ENCODE results near the gene TNRC18.
"Not testable (repeated sequence)": the region's sequence is repeated elsewhere in the genome, so short reads cannot be mapped to it uniquely, and the experiment has no call there.

Gene TNRC18

DNA sequence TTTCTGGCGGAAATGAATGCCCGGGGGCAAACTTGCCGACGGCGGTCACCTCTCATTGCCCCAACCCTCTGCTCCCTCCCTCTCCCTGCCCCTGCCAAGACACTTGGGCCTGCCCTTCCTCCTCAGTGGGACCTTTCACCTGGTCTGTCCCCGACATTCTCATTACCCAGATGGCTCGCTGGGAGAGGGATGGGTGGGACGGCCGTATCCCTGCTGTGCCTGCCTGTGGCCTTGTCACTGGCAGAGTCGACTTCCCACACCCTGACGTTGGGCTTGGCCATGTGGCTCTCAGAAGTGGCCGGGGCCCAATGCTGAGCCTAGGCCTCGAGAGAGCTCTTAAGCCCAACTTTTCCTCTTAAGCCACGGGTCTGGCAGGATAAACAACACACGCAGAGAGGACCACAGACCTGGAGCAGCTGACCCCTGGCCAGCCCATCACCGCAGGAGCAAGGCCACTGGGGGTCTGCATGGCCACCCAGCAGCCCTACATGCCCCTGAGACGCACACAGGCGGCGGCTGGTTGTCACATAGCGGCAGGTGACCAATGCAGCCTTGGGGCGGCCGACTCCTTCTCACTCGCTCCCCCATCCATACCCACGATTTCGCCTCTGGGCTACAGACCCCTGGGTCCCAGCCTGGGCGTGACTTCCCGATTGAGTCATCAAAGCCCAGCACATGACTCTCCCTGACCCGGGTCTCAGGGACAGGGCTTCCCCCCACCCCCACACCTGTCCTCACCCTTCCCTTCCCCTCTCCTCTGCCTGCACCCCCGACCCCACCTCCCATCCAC, 100.8 kb downstream of the TNRC18 start:
- peaks cover 27% of the 10 kb centered on the region for H3K9me3 Mint-ChIP-seq
- no peak overlapping the region for H3K4me3 Mint-ChIP-seq
- H3K27me3 Mint-ChIP-seq (ENCODE audit: low read depth, poor library complexity) = peaks cover 3% of the 10 kb centered on the region
- peaks cover 81% of the 10 kb centered on the region for H3K36me3 Mint-ChIP-seq (ENCODE audit: low read depth)
- DNase-seq = no peak
- TF ChIP-seq, protein P1, sequence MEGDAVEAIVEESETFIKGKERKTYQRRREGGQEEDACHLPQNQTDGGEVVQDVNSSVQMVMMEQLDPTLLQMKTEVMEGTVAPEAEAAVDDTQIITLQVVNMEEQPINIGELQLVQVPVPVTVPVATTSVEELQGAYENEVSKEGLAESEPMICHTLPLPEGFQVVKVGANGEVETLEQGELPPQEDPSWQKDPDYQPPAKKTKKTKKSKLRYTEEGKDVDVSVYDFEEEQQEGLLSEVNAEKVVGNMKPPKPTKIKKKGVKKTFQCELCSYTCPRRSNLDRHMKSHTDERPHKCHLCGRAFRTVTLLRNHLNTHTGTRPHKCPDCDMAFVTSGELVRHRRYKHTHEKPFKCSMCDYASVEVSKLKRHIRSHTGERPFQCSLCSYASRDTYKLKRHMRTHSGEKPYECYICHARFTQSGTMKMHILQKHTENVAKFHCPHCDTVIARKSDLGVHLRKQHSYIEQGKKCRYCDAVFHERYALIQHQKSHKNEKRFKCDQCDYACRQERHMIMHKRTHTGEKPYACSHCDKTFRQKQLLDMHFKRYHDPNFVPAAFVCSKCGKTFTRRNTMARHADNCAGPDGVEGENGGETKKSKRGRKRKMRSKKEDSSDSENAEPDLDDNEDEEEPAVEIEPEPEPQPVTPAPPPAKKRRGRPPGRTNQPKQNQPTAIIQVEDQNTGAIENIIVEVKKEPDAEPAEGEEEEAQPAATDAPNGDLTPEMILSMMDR (IDR thresholded peaks at IDR 0.05) = no peak
- H3K4me1 Mint-ChIP-seq = no peaks in the 10 kb centered on the region
- H3K27ac Mint-ChIP-seq = peak overlapping the region; percentile 68

DNA sequence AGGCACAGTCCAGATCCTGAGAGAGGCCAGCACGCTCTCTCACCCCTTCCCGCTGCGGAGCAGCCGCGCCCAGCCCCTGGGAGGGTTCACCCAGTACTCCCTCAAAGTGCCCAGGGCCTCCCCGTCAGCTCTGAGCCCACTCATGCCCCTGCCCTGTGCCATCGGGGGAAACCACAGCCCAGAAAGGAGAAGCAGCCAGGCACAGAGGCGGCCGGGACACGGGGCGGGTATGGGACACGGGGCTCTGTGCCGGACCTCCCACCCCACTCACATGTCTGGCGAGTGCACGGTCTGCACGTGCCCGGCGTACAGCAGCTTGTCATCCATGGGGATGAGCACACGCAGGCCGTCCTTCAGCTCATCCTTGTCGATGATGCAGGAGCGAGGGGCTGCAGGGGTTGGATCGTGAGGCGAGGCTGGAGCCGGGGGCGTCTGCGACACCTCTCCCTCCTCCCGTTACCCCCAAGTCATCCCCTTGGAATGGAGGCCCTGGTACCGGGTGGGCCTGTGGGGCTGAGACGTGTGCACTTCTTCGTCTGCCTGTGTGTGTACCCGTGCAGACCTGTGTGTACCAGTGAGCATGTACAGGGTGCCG, 102.7 kb downstream of the TNRC18 start:
- Mint-ChIP-seq H3K36me3 (ENCODE audit: low read depth) (peaks cover 79% of the 10 kb centered on the region), H3K27me3 (ENCODE audit: low read depth, poor library complexity) (peaks cover 6% of the 10 kb centered on the region), H3K4me3 (no peak overlapping the region), H3K4me1 (no peaks in the 10 kb centered on the region), H3K27ac (no peak overlapping the region), H3K9me3 (peaks cover 31% of the 10 kb centered on the region)
- no peak for DNase-seq
- TF ChIP-seq, protein P1 (IDR thresholded peaks at IDR 0.05) = no peak

DNA sequence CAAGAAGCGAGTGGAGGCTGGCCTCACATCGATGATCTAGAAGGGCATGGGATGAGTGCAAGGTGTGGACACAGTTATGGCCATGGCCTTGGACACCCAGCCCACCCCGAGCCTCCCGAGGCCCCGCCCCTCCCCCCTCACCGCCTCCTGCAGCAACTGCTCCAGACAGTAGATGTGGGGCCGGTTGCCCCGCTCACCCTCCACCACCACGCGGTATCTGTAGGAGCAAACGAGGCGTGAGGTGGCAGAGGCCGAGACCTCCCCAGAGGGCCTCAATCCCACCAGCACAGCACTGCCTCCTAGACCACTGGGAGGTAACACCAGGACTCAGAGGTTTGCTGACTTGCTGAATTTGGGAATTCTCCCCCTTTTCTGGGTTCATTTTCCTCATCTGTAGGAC, 103.2 kb downstream of the TNRC18 start:
- no peak for DNase-seq
- Mint-ChIP-seq H3K4me1 (no peaks in the 10 kb centered on the region), H3K27me3 (ENCODE audit: low read depth, poor library complexity) (peaks cover 6% of the 10 kb centered on the region), H3K9me3 (peaks cover 31% of the 10 kb centered on the region), H3K4me3 (no peak overlapping the region), H3K36me3 (ENCODE audit: low read depth) (peaks cover 79% of the 10 kb centered on the region), H3K27ac (no peak overlapping the region)
- TF ChIP-seq, protein P1 (IDR thresholded peaks at IDR 0.05) = no peak

DNA sequence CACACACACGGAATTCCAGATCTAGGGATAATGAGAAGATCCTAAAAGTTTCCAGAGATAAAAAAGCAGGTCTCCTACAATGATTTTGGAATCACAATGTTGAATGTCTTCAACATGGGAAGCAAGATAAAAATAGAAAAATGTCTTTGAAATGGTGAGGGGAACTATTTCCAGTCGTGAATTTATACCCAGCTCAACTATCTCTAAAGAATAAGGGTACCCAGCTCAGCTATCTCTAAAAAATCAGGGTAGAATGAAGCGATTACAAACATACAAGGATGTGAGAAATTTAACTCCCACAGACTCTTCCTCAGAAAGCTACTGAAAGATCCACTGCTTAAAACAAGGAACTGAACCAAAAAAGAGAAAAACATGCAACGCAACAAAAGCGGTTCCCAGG, 105.0 kb downstream of the TNRC18 start:
- not testable (repeated sequence) for H3K27ac Mint-ChIP-seq; H3K4me3 Mint-ChIP-seq; H3K27me3 Mint-ChIP-seq (ENCODE audit: low read depth, poor library complexity); DNase-seq; H3K4me1 Mint-ChIP-seq
- Mint-ChIP-seq H3K36me3 (ENCODE audit: low read depth) (peaks cover 71% of the 10 kb centered on the region), H3K9me3 (peaks cover 31% of the 10 kb centered on the region)

DNA sequence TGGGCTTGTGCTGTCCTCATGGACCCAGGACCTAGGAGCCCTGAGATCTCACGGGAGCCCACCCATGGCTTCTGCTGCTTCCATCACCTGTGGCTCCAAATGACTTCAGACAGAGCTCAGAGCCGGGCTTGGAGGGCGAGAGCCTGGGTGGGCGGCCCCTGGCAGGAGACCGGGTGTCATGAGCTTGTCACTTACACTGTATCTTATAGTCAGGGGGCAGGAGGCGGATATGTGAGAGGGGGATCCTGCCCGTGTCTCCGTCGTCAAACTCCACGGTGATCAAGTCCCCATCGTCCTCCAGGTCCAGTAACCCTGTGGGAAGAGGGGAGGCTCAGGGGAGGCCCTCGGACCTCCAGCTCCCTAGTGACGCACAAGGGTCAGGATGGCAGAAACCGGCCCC, 107.9 kb downstream of the TNRC18 start:
- Mint-ChIP-seq H3K27ac (no peak overlapping the region), H3K36me3 (ENCODE audit: low read depth) (peaks cover 64% of the 10 kb centered on the region), H3K27me3 (ENCODE audit: low read depth, poor library complexity) (peaks cover 3% of the 10 kb centered on the region), H3K4me3 (no peak overlapping the region), H3K9me3 (peaks cover 27% of the 10 kb centered on the region), H3K4me1 (no peaks in the 10 kb centered on the region)
- TF ChIP-seq, protein P1 (IDR thresholded peaks at IDR 0.05) = no peak
- no peak for DNase-seq

DNA sequence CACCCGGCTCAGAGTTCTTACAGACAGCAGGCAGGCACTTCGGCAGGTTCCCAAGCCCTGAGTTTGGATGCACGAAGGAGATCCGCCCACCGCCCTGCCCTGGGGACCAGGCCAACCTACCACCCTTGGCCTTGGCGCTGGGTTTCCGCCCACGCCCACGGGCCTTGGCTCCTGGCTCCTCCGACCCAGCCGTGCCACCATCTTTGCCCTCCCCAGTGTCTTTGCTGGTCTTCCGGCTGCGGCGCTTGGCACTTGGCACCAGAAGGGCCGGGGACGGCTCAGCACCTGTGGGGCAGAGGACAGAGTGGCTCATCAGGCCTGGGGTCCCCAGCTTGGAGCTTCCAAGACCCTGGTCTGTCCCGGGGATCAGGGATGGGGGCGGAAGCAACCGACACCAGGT, 108.8 kb downstream of the TNRC18 start:
- H3K9me3 Mint-ChIP-seq = peaks cover 24% of the 10 kb centered on the region
- H3K36me3 Mint-ChIP-seq (ENCODE audit: low read depth) = peaks cover 57% of the 10 kb centered on the region

DNA sequence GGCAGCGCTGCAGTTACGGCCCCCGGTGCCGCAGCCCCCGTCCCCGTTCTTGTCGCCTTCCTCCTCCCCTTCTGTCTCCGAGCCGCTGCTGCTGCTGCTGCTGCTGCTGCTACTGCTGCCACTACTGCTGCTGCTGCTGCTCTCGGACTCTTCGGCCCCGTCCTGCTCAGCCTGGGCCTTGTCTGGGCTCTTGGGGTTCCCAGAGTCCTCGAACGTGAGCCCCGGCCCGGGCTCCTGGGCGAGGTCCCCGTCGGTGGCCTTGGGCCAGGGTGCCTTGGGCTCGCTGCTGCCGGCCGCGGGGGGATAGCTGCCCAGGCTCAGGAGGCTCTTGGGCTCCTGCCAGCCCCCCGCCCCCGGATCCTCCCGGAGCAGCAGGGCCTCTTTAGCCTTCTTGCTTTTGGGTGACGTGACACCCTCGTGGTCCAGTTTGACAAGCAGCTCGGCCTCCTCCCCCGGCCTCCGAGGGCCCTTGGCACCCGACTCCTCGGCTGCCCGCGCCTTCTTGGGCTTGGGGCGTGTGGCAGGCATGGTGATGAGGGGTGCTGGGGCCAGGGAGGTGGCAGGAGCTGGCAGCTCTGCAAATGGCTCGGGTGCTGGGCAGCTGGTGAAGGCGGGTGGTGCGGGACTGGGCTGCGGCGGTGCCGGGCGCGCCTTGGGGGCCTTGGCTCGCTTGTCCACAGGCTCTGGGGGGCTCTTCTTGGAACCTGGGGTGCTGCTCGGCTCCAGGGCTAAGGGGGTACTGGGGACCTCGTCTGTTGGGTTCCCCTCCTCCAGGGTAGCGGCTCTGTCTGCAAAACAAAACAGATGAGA, 110.4 kb downstream of the TNRC18 start:
- not testable (repeated sequence) for H3K4me3 Mint-ChIP-seq; H3K27me3 Mint-ChIP-seq (ENCODE audit: low read depth, poor library complexity); H3K9me3 Mint-ChIP-seq; DNase-seq; H3K27ac Mint-ChIP-seq; H3K4me1 Mint-ChIP-seq
- H3K36me3 Mint-ChIP-seq (ENCODE audit: low read depth) = peaks cover 45% of the 10 kb centered on the region

More for the DNA sequence above, 108.8 kb downstream of the TNRC18 start:
- no peak overlapping the region for H3K27ac Mint-ChIP-seq
- TF ChIP-seq, protein P1 (IDR thresholded peaks at IDR 0.05) = no peak
- H3K4me1 Mint-ChIP-seq = no peaks in the 10 kb centered on the region
- no peak for DNase-seq
- H3K4me3 Mint-ChIP-seq = no peak overlapping the region
- H3K27me3 Mint-ChIP-seq (ENCODE audit: low read depth, poor library complexity) = peaks cover 3% of the 10 kb centered on the region

DNA sequence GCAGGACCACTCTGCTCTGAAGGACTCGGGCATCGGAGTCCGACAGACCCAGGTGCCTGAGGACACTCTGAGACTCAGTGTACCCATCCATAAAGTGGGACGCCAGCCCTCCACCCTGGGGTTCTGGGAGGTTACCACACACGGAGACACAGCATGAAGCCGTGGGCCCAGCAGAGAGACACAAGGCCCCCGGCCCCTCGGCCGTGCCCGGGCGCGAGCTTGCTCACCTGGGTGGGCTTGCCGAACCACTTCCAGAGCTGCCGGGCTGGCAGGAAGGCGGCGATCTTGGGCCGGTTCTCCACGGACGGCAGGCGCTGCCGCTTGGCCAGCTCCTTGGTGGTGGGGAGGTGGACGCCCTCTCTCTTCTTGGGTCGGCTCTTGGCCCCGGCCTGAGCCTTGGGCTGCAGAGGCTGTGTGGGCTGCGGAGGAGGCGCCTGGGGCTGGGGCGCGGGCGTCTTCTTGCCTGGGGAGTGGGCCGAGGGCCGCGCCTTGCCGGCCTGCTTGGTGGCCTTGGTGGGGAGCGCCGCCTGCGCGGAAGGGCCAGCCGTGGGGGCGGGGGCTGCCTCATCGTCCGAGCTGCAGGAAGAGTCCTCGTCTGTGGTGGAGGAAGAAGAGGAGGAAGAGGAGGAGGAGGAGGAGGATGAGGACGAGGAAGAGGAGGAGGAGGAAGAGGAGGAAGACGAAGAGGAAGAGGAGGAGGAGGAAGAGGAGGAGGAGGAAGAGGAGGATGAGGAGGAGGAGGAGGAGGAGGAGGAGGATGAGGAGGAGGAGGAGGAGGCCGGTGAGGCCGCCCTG, 111.2 kb downstream of the TNRC18 start:
- not testable (repeated sequence) for H3K27ac Mint-ChIP-seq; H3K4me3 Mint-ChIP-seq; DNase-seq; H3K9me3 Mint-ChIP-seq; H3K4me1 Mint-ChIP-seq; H3K27me3 Mint-ChIP-seq (ENCODE audit: low read depth, poor library complexity)
- peaks cover 41% of the 10 kb centered on the region for H3K36me3 Mint-ChIP-seq (ENCODE audit: low read depth)

Measured in nephron progenitor cell (in vitro differentiated cells).